ENCODE data around the gene AKAP13. TPM values are rescaled to one million over a fixed set of nuclear protein-coding genes. Genes with fewer than 3 reads are reported as not detected.
"Not testable (repeated sequence)": the region's sequence is repeated elsewhere in the genome, so short reads cannot be mapped to it uniquely, and the experiment has no call there.

The AKAP13 gene
- total RNA-seq, 1 donor from 2014 or later: 322 TPM

DNA sequence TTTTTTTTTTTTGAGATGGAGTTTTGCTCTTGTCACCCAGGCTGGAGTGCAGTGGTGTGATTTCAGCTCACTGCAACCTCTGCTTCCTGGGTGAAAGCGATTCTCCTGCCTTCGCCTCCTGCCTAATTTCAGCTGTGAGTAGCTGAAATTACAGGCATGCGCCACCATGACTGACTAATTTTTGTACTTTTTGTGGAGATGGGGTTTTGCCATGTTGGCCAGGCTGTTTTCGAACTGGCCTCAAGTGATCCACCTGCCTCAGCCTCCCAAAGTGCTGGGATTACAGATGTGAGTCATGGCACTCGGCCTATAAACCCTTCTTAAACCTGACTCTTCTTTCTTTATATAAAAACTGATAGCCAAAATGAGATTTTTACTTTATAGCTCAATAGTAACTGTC, 205.8 kb downstream of the AKAP13 start:
- intact Hi-C loops (cut with DNase I); DNase-seq; ATAC-seq (ENCODE audit: poor library complexity): not testable (repeated sequence)

DNA sequence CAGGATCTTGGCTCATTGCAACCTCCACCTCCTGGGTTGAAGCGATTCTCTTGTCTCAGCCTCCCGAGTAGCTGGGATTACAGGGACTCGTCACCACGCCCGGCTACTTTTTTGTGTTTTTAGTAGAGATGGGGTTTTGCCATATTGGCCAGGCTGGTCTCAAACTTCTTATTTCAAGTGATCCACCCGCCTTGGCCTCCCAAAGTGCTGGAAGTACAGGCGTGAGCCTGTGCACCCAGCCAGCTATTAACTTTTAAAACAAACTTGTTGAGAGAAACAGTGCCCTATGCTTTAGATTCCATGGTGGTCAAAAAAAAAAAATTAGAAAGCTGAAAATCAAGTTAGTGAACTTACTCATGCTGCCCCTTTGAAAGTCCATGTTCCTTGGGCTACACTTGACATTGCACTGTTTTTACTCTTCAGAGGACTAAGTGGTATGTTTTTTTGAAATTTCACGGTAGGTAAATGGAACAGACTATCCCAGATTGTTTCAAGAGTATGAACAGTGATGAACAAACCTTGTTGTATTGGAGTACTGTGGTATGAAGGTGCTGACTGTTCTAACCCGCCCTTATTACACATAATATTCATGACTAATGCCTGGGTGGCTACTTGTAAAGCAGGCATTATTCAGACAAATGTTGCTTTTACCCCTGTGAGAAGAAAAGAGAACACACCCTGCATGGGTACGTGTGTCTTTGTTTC, 207.5 kb downstream of the AKAP13 start:
- no peak for DNase-seq
- intact Hi-C loops (cut with DNase I): no loop called here
- no peak for ATAC-seq (ENCODE audit: poor library complexity)

DNA sequence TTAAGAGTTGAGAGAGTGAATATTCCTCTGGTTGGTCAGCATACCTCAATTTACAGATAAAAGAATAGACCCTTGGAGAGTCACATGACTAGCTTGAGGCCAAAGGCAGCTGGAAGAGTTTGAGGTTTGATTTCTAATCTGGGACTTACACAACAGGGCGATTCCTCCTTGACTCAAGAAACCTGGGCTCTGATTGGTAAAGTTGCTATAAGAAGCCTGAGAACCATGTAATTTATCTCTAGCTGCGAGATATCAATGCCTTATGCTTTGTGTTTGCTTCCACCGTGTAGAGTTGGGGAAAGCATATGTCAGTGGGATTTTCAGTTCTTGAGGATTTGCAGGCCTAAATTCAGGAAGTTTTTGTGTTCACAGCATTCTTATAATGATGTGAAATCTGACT, 208.3 kb downstream of the AKAP13 start:
- ATAC-seq (ENCODE audit: poor library complexity): no peak
- no peak for DNase-seq
- intact Hi-C loops (cut with DNase I): no loop called here

DNA sequence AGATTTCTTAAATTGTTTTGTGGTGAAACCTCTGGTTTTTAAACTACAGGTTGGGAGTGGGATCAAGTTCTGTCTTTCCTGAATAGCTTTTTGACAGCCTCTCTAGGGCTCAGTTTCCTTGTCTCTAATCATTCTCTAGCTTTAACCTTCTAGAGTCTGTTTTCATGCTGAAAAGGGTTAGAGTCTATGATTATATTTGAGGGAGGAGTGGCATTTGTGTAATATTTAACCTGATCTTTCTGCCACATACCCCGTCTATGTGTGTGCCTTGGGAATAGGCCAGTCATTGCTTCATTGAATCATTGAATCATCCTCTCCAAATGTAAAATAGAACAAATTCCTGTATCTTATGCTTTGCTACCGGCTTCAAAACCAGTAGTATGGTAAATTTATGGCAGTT, 209.4 kb downstream of the AKAP13 start:
- no peak for DNase-seq
- no peak for ATAC-seq (ENCODE audit: poor library complexity)
- intact Hi-C loops (cut with DNase I): no loop called here

DNA sequence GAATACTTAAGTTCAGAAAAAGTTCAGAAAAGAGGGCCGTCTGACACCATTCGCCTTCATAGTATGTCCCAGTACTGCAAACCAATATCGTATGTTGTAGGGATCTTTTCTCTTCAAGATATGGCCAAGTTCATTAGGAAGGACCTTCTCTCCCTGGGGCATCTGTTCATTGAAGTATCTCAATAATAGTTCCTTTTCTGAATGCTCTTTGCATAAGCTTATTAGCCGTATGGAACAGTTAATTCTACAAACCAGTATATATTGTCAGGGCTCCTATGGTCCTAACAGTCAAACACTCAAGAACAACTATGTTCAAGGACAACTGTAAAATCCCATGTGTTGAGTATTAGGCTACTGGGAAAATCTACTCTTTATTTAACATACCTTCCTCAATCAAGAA, 211.2 kb downstream of the AKAP13 start:
- intact Hi-C loops (cut with DNase I): no loop called here
- ATAC-seq (ENCODE audit: poor library complexity): no peak
- no peak for DNase-seq

DNA sequence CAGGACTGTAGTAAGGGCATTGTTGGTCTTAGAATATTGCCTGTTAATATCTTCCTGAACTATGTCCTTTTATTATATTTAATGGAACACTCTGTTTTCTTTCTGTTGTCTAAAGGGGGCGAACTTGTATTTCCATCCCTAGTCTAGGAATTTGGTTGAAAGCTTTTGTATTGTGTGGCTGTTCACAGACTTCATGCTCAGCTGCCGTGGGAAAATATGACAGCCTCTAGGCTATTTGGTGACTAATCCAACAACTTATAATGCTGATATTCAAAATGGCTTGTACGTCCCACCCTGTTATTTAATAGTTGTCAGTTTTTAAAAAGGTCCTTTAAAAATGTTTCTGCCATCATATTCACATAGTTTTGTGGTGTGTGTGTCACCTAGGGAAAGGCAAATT, 211.7 kb downstream of the AKAP13 start:
- intact Hi-C loops (cut with DNase I): no loop called here
- DNase-seq: no peak
- peak; percentile 42 for ATAC-seq (ENCODE audit: poor library complexity)

DNA sequence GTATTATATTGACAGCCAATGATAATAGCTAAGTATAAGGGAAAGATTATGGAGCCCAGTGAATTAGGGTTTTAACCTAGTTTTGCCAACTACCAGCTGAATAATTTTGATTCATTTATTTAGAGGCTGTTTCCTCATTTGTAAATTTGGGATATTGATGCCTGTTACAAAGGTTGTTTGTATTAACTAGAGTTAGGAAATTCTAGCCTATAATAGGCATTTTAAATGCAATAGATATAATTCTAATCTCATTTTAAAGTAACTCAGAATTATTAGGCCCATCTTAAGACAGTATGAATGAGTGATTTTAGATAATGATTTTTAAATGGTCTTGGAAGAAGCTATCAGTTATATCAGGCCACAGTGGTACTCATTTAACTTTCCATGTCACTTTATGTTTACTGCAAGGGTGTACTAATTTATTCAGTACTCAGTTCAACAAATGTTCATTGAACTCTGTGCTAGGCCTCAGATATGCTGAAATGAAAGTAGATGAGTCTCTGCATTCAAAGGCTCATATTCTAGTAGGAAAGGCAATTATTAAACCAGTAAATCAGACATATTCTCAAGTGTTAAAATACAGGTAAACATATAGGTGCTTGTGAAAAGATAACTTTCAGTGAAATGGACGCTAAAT, 213.5 kb downstream of the AKAP13 start:
- no peak for ATAC-seq (ENCODE audit: poor library complexity)
- DNase-seq: no peak
- intact Hi-C loops (cut with DNase I): no loop called here

DNA sequence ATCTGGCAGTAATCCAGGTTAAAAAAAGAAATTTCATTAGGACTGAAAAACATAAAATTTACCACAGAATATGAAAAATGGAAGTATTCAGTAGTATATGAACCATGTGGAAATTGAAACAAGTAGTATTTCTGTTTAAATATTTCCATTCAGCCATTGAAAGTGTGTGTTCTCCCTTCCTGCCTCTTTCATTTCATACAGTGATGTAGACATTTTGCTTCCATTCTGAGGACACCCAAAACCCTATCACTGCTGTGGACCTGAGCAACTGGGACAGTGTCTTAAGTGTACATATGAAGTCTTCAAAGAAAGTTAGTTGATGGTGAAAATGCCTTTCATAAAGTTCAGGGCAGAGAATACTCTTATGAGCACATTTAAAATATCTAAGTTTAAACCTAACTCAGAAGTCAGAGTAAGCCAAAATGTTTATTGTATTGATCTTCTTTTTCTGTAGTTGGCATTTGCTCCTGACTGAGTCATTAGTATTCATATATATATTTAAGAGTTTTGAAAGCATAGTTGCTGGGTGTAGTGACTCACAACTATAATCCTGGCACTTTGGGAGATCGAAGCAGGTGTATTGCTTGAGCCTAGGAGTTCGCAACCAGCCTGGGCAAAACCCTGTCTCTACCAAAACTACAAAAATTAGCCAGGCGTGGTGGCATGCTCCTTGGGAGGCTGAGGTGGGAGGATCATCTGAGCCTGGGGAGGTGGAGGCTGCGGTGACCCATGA, 215.6 kb downstream of the AKAP13 start:
- DNase-seq (no peak), ATAC-seq (ENCODE audit: poor library complexity) (no peak)
- intact Hi-C loops (cut with DNase I): no loop called here

DNA sequence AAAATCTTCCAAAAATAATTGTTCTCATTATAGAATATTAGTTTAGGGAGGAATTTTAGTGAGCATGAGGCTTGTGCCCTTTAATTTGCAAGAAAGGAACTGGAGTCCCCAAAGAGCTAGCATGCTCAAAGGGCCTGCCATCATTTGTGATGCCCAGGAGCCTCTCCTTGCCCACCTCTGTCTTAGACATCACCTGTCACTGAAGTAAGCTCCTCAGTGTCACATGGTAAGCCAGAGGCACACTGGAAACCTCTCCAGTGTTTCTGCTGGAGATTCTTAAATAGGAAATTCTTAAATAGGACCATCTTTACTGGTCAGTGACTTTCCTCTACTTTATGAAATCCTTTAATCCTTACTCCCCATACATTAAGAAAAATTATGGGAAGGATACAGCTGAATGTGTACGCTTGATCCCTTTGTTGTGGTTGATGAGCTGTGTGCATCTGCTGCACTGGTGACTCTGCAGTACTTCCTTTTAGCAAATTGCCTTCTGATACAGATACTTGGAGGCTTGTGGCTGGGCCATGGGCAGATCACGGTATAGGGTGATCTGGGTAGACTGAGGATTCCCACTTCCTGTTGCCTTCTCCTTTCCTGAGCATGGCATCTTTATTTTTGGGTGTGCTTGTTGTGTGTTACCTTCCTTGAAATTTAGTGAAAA, 216.9 kb downstream of the AKAP13 start:
- intact Hi-C loops (cut with DNase I): no loop called here
- no peak for DNase-seq
- no peak for ATAC-seq (ENCODE audit: poor library complexity)

DNA sequence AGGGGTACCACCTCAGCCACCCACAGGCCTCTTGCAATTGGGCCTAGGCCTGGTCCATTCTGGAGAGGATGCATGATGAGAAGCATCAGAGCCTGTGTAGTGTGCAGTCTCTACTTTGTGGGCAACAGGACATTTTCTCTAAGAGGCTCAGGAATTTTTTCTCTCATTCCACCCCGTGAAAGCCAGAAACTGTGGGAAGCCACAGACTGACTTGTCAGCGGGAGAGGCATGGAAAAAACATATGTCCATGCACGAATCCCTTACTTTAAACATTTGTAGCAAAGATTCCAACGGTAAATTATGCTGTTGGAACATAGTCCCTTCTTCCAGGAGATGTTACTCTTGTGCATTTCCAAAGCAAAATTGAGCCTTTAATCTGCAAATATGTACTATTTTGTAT, 217.8 kb downstream of the AKAP13 start:
- intact Hi-C loops (cut with DNase I): no loop called here
- ATAC-seq (ENCODE audit: poor library complexity) (no peak), DNase-seq (no peak)

DNA sequence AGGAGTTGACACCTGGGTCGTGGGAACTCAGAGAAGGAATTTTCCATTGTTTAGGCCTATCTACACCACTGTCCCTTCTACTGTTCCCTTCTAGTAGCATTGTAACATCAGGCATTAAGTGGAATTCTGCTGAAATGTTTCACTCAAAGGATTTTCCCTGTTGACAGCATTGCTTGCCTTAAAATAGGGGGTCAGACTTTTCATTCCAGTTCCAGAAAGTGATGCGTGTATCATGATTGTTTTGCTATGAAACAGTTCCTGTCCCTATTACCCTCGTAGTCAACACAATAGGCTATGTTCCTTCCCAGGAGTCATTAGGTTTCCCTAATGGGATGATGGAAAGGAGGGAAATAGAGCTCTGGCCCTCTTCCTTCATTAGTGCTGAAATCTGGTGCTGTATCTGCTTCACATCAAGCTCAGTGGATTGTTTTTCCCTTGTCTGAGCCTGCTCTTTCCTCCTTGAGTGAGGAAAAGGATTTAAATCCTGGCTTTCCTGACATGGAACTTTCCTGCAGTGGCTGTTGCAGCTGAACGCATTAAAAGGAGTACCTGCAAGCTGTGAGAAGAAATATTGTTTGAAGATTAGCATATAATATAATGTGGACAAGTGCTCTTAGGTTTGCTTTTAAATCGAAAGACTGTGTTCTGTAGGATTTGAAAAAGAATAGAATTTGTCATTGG, 218.5 kb downstream of the AKAP13 start:
- intact Hi-C loops (cut with DNase I): no loop called here
- ATAC-seq (ENCODE audit: poor library complexity) (peak; percentile 21), DNase-seq (no peak)

DNA sequence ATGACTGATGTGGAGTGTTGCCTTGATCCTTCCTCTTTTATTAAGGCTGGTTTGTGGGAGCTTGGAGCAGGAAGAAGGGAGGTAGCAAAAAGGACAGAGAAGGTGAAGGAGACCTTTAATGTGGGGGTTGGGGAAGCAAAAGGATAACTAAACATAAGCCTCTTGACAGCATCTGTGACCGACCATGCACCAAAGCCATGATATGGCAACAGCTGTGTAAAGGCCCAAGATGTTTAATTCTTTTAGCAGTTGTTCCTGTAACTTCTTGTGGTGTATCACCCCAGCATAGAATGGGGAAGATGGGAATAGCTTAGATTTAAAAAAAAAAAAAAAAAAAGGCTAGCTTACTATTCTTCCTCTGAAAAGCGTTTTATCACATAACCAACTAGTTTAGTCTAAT, 219.6 kb downstream of the AKAP13 start:
- intact Hi-C loops (cut with DNase I): no loop called here
- ATAC-seq (ENCODE audit: poor library complexity) (no peak), DNase-seq (no peak)

DNA sequence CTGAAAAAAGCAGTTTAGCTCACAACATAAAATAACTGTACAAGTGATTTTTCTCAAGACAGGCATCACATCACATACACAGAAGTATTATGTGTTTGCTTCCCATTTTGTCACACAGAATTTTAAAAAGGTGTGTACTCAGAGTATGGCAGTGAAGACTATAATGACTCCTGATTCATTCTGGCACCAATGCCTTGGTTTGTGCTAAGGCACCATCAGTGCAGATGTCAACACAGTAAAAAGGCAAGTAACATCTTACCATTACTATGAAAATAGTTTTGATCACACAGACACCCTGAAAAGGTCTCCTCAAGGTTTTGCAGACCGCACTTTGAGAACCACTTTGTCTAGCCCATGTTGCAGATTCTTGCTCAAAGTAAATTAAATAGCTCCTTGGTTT, 222.8 kb downstream of the AKAP13 start:
- intact Hi-C loops (cut with DNase I): no loop called here
- DNase-seq (no peak), ATAC-seq (ENCODE audit: poor library complexity) (no peak)

DNA sequence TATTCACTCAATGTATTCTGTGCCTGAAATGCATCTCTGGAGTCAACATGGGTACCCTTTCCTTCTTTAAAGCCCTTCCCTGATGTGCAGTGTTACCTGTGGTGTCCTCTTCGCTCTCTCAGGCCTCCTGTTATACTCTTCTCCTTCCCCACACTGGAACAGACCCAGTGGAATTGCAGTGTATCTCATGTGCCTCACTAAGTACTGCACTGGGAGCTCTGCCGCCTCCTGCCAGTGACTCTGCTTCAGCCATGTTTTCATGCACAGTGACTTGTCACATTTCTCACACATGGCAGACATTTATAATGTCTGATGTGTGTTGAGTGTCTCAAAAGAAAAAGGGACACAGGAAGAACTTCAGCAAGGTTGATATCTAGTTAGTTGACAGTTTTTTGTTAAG, 223.3 kb downstream of the AKAP13 start:
- ATAC-seq (ENCODE audit: poor library complexity) (no peak), DNase-seq (no peak)
- intact Hi-C loops (cut with DNase I): no loop called here

DNA sequence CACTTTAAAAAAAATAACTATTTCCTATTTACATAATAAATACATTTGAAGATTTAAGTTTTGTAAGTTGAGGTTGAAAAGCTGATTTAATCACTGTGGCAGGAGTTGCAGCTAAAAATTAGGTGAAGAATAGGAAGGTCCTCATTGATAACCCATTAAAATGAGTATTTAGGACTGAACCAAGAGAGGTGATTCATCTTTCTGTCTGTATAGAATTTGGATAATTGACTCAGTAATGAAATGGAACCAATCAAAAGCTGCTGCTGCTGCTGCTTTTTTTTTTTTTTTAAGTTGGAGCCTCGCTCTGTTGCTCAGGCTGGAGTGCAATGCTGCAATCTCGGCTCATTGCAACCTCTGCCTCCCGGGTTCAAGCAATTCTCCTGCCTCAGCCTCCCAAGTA, 223.8 kb downstream of the AKAP13 start:
- no peak for DNase-seq
- ATAC-seq (ENCODE audit: poor library complexity): no peak
- intact Hi-C loops (cut with DNase I): no loop called here

DNA sequence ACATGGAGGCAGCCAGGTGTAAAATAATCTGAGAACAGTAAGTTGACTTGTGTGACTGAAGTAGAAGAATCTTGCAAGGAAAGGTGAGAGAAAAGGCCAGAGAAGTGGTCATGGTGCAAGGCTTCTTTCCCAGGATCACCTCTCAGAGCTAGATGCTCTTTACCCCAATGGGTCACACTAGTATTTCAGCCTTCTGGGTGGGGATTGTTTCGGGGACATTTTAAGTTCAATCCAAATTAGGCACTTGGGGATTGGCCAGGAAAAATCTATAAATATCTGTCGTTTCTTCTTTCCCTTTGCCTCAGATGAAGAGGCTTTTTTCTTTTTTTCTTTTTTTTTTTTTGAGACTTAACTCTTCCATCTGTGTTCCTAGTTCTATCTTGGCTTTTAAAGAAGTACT, 226.3 kb downstream of the AKAP13 start:
- intact Hi-C loops (cut with DNase I): no loop called here
- peak; percentile 47 for ATAC-seq (ENCODE audit: poor library complexity)

DNA sequence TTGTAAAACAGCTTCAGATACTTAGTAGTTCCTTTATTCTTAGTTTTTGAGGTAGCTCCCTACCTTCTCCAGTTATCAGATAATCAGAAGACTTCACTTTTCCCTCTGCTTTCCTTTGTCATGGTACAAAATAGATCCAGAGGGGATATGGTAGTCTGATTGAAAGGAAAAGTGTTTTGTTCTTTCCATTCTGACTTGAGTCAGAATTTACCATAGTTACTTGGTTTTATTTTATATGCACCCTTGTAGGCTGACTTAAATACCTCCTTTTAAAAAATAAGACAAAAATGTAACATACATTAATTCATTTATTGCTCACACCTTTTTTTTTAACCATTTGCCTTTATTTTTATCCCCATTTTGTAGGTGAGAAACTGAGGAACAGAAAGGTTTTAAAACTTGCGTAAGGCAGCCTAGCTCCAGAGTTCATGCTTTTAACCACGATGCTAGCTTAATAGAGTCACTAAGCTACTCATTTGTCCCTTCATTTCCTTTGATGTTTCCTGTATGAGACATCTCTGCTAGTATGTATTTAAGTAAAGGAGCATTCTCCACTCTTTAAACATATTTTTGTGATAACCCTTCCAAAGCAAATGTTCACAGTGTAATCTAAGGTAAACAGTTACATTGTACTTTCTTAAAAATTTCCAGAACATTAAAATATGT, 226.9 kb downstream of the AKAP13 start:
- no peak for DNase-seq
- intact Hi-C loops (cut with DNase I): no loop called here
- no peak for ATAC-seq (ENCODE audit: poor library complexity)

More for the DNA sequence above, 226.3 kb downstream of the AKAP13 start:
- no peak for DNase-seq

DNA sequence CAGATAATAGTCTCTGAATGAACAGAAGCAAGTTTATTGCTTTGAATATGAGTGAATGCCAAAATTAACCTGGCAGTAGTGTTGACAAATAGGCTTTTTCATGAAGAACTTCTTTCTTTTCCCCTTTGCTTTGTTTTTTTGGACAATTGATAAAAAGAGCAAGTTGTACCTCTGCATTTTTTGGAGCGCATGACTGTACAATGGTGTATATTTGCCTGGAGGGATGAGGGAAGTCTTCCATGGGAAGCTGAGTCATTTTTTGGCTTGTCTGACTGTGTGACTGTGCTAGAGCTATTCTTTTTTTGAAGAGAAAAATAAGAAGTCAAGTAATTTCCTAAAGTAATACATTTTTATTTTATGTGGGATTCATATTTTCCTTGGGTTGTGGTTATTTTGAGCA, 227.4 kb downstream of the AKAP13 start:
- no peak for DNase-seq
- ATAC-seq (ENCODE audit: poor library complexity): peak; percentile 64
- intact Hi-C loops (cut with DNase I): no loop called here

DNA sequence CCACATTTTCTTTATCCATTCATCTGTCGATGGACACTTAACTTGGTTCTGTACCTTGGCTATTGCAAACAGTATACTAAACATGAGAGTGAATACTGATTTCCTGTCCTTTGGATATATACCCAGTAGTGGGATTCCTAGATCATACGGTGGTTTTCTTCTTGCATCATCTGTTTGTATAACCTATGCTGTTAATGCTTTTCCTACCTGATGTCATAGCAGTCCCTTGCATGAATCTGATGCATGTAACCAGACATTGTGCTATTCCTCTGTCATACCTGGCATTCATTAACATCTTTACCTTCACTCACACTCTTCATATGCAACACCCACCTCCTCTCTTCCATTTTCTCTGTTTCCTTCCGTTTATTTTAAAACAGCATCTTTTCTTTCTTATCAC, 229.1 kb downstream of the AKAP13 start:
- intact Hi-C loops (cut with DNase I): no loop called here

More for the DNA sequence above, 229.1 kb downstream of the AKAP13 start:
- ATAC-seq (ENCODE audit: poor library complexity): no peak
- DNase-seq: no peak
